K562 (cell line): ENCODE results near the gene ST6GALNAC1. TPM values are rescaled to one million over a fixed set of nuclear protein-coding genes. Genes with fewer than 3 reads are reported as not detected.

Experiments
- ADNP ChIP-seq: fragments of 200-800 bp; sonication (Bioruptor generic); IDR thresholded peaks from 2 replicates; pipeline ENCODE4 v1.6.1; 2016; ENCODE audit warnings: missing genetic modification characterization, missing compliant biosample characterization
- ARID3B ChIP-seq: fragments of 250-450 bp; sonication (Bioruptor Pico); IDR thresholded peaks from 2 replicates; pipeline ENCODE4 v1.4.0; 2020; ENCODE audit warnings: borderline replicate concordance
- CREM ChIP-seq: IDR thresholded peaks from 2 replicates; pipeline ENCODE4 v1.6.1; 2014; ENCODE audit warnings: antibody characterized with exemption, low read depth
- FOXO4 ChIP-seq: fragments of 450-650 bp; formaldehyde crosslinking; IDR thresholded peaks from 2 replicates; pipeline ENCODE4 v1.4.0; 2020; ENCODE audit warnings: mild to moderate bottlenecking, moderate library complexity
- MCM7 ChIP-seq, 2 experiments: fragments of 450-650 bp; IDR thresholded peaks; 2 replicates each; pipeline ENCODE4 v1.6.1; 2016 to 2018
- MXD1 ChIP-seq: fragments of 250-450 bp; sonication (Bioruptor Pico); IDR thresholded peaks from 2 replicates; pipeline ENCODE4 v1.8.0; 2021; ENCODE audit warnings: borderline replicate concordance, mild to moderate bottlenecking, moderate library complexity; ENCODE audit not compliant: poor library complexity, severe bottlenecking
- MYNN ChIP-seq, 2 experiments: sonication (generic); formaldehyde crosslinking in 1 of 2; IDR thresholded peaks; 2 replicates each; pipeline versions ENCODE4 v1.5.0 to v1.6.1; 2016 to 2020; ENCODE audit warnings: antibody characterized with exemption in 1 of 2, missing genetic modification reagents in 1 of 2
- NELFE ChIP-seq: IDR thresholded peaks from 2 replicates; pipeline ENCODE4 v1.6.1; 2011; ENCODE audit warnings: mild to moderate bottlenecking; ENCODE audit not compliant: insufficient read depth, insufficient read length
- PHF8 ChIP-seq: fragments of 200-600 bp; sonication (generic); IDR thresholded peaks from 2 replicates; pipeline ENCODE4 v1.6.1; 2012; ENCODE audit warnings: mixed run types, mild to moderate bottlenecking, inconsistent platforms, low read length, moderate library complexity, borderline replicate concordance
- RB1 ChIP-seq: fragments of 450-650 bp; IDR thresholded peaks from 2 replicates; pipeline ENCODE4 v1.6.1; 2017; ENCODE audit warnings: low read depth, mild to moderate bottlenecking
- THAP12 ChIP-seq: fragments of 250-450 bp; sonication (Bioruptor Pico); IDR thresholded peaks from 2 replicates; pipeline ENCODE4 v1.9.0; 2021; ENCODE audit warnings: mild to moderate bottlenecking, inconsistent platforms
- ZNF197 ChIP-seq: fragments of 200-800 bp; sonication (Bioruptor generic); IDR thresholded peaks from 2 replicates; pipeline ENCODE4 v1.6.1; 2016; ENCODE audit warnings: low read depth, missing genetic modification characterization, missing compliant biosample characterization
- ZNF232 ChIP-seq: sonication (generic); formaldehyde crosslinking; IDR thresholded peaks from 2 replicates; pipeline ENCODE4 v1.8.0; 2022; ENCODE audit warnings: mild to moderate bottlenecking, missing genetic modification reagents
- ZNF311 ChIP-seq: fragments of 250-450 bp; sonication (Bioruptor Pico); IDR thresholded peaks from 2 replicates; pipeline ENCODE4 v1.4.0; 2020; ENCODE audit warnings: mild to moderate bottlenecking, moderate library complexity
- ZNF507 ChIP-seq: conservative IDR thresholded peaks from 2 replicates; pipeline ENCODE4 v1.6.1; 2017; ENCODE audit warnings: missing genetic modification characterization, missing compliant biosample characterization
- ZNF639 ChIP-seq, 2 experiments: fragments of 200-800 bp in 1 of 2; sonication (Bioruptor generic) in 1 of 2; sonication (generic) in 1 of 2; formaldehyde crosslinking in 1 of 2; IDR thresholded peaks in 1 of 2; conservative IDR thresholded peaks in 1 of 2; 2 replicates each; pipeline versions ENCODE4 v1.5.0 to v1.6.1; 2016 to 2020; ENCODE audit warnings: missing compliant biosample characterization in 1 of 2, missing genetic modification characterization in 1 of 2, missing genetic modification reagents in 1 of 2
- ZNF79 ChIP-seq: fragments of 250-450 bp; sonication (Bioruptor Pico); IDR thresholded peaks from 2 replicates; pipeline ENCODE4 v1.4.0; 2020; ENCODE audit warnings: low read depth, mild to moderate bottlenecking, moderate library complexity
- polyA plus RNA-seq, 8 experiments: library from polyadenylated mRNA; depleted of rRNA in 4 of 8; stranded (reverse) in 5 of 8; unstranded in 3 of 8; fragments of >200 nt; fragmentation: Nextera tagmentation in 2 of 8; fragmentation: Illumina TruSeq in 1 of 8; extraction: Ambion mirVana in 2 of 8; extraction: Trizol in 1 of 8; gene quantifications; 2 replicates each; pipeline versions ENCODE4 v1.2.1 to v1.2.3, GENCODE V29; 2011 to 2014; ENCODE audit warnings: inconsistent platforms in 1 of 8, missing spikeins in 1 of 8
- total RNA-seq, 7 experiments: library from RNA; depleted of rRNA in 6 of 7; stranded (reverse); fragments of >200 nt in 6 of 7; fragmentation: Illumina TruSeq in 2 of 7; extraction: Trizol in 2 of 7; gene quantifications; 2 replicates each; pipeline versions ENCODE4 v1.2.1 to v1.2.3, GENCODE V29; 2011 to 2021; ENCODE audit warnings: low replicate concordance in 1 of 7

Gene ST6GALNAC1
- total and polyA plus RNA-seq, 9 of the 15 experiments (the other 6 are each of a cell fraction or from before 2014, with no cell fraction given) = 20.6 to 68.4 (median 50.5) TPM

- TF ChIP-seq THAP12 (CRISPR knock-in tag) = no peak
- no peak for TF ChIP-seq FOXO4
- peak in 1 of 2 experiments; percentile 62; a peak in 2 of 4 replicates for TF ChIP-seq ZNF639 (CRISPR knock-in tag; conservative IDR thresholded peaks at IDR 0.05 in 1 of 2, IDR thresholded peaks at IDR 0.05 in 1 of 2)
- no peak for TF ChIP-seq ARID3B (CRISPR knock-in tag)
- TF ChIP-seq NELFE = no peak
- peak; percentile 86 for TF ChIP-seq CREM
- TF ChIP-seq MXD1 (CRISPR knock-in tag) = no peak
- no peak for TF ChIP-seq ZNF507 (tag)
- no peak; the same call in 1 of the 2 replicates for TF ChIP-seq PHF8
- TF ChIP-seq RB1 = no peak
- no peak for TF ChIP-seq ZNF311 (CRISPR knock-in tag)
- peak; percentile 62; the same call in 1 of the 2 replicates for TF ChIP-seq ZNF197
- TF ChIP-seq ZNF232 = no peak
- no peak; the same call in 1 of the 2 replicates for TF ChIP-seq ADNP
- no peak for TF ChIP-seq MCM7 (IDR thresholded peaks at IDR 0.05)
- TF ChIP-seq ZNF79 (CRISPR knock-in tag) = no peak
- peak; percentile 82 for TF ChIP-seq MYNN (IDR thresholded peaks at IDR 0.05)
- TF ChIP-seq MYNN (CRISPR knock-in tag; IDR thresholded peaks at IDR 0.05) = no peak
Observed at GRCh38 chr17:76640550-76641380, 2.8 kb downstream of the ST6GALNAC1 start (continued).
